ENCODE results near the gene ATP9A. TPM values are rescaled to one million over a fixed set of nuclear protein-coding genes. Genes with fewer than 3 reads are reported as not detected.

ATP9A gene
- polyA plus RNA-seq, 1 donor (not counting 4 experiments of a cell fraction or from before 2014, with no cell fraction given) = 5.8 TPM

GRCh38 chr20:51654495-51654894 lies 113.7 kb downstream of the ATP9A start:
- dilution Hi-C loops (cut with MboI; ENCODE audit: extremely low pct_ligation_motif_present, low sequenced_read_pairs) = no loop called here
- Histone ChIP-seq H3K36me3 (ENCODE audit: control insufficient read depth in 2 of 2, extremely low read depth in 1 of 2, insufficient read depth in 2 of 2, low read length in 2 of 2) (peaks cover 0 to 2% of the 10 kb centered on the region in 2 experiments), H3K9me3 (ENCODE audit: control insufficient read depth, low read depth, low read length) (no peaks in the 10 kb centered on the region), H3K4me3 (ENCODE audit: control insufficient read depth in 2 of 3, extremely low read depth in 1 of 3, insufficient read depth in 2 of 3, low read depth in 1 of 3, low read length in 3 of 3) (no peak overlapping the region), H3K27ac (ENCODE audit: control insufficient read depth, insufficient read depth, low read length) (no peak overlapping the region), H3K4me2 (ENCODE audit: control insufficient read depth, extremely low read depth, insufficient read depth, low read depth, low read length) (no peak overlapping the region), H3K9ac (ENCODE audit: control insufficient read depth, extremely low read depth, insufficient read depth, low read length) (no peak overlapping the region), H3K9me1 (ENCODE audit: control insufficient read depth, extremely low read depth, insufficient read depth, low read length) (no peaks in the 10 kb centered on the region), H3K27me3 (ENCODE audit: control insufficient read depth, extremely low read depth, insufficient read depth, low read length) (peaks cover 3% of the 10 kb centered on the region), H2AFZ (ENCODE audit: control insufficient read depth, low read length) (no peak overlapping the region), H4K20me1 (ENCODE audit: control insufficient read depth, extremely low read depth, insufficient read depth, low read length) (no peaks in the 10 kb centered on the region), H3K79me2 (ENCODE audit: control insufficient read depth, insufficient read depth, low read length) (no peaks in the 10 kb centered on the region), H3K4me1 (ENCODE audit: control insufficient read depth, extremely low read depth, insufficient read depth, low read length) (peaks cover 3% of the 10 kb centered on the region)
- TF ChIP-seq EZH2 (IDR thresholded peaks at IDR 0.05; ENCODE audit: low read length) = no peak
- TF ChIP-seq CTCF (optimal IDR thresholded peaks at IDR 0.05 in 1 of 3, IDR thresholded peaks at IDR 0.05 in 1 of 3, conservative IDR thresholded peaks at IDR 0.05 in 1 of 3; ENCODE audit: extremely low read depth in 1 of 3, insufficient read depth in 2 of 3, low read length in 3 of 3) = no peak
- no peak for FAIRE-seq
- no peak for DNase-seq (ENCODE audit: low read depth, low spot score)

- no peak overlapping the region for H3K4me2 ChIP-seq (ENCODE audit: control insufficient read depth, extremely low read depth, insufficient read depth, low read depth, low read length)
- H3K27ac ChIP-seq (ENCODE audit: control insufficient read depth, insufficient read depth, low read length) = no peak overlapping the region
- FAIRE-seq (no peak), DNase-seq (ENCODE audit: low read depth, low spot score) (no peak)
- peaks cover 3% of the 10 kb centered on the region for H3K27me3 ChIP-seq (ENCODE audit: control insufficient read depth, extremely low read depth, insufficient read depth, low read length)
- no peaks in the 10 kb centered on the region for H3K9me3 ChIP-seq (ENCODE audit: control insufficient read depth, low read depth, low read length)
- H3K4me1 ChIP-seq (ENCODE audit: control insufficient read depth, extremely low read depth, insufficient read depth, low read length) = peaks cover 3% of the 10 kb centered on the region
- no peaks in the 10 kb centered on the region for H4K20me1 ChIP-seq (ENCODE audit: control insufficient read depth, extremely low read depth, insufficient read depth, low read length)
- H3K4me3 ChIP-seq (ENCODE audit: control insufficient read depth in 2 of 3, extremely low read depth in 1 of 3, insufficient read depth in 2 of 3, low read depth in 1 of 3, low read length in 3 of 3) = no peak overlapping the region
- no peaks in the 10 kb centered on the region for H3K79me2 ChIP-seq (ENCODE audit: control insufficient read depth, insufficient read depth, low read length)
- no peak overlapping the region for H3K9ac ChIP-seq (ENCODE audit: control insufficient read depth, extremely low read depth, insufficient read depth, low read length)
- no peaks in the 10 kb centered on the region for H3K9me1 ChIP-seq (ENCODE audit: control insufficient read depth, extremely low read depth, insufficient read depth, low read length)
- no peak for TF ChIP-seq EZH2 (IDR thresholded peaks at IDR 0.05; ENCODE audit: low read length)
- no peak for TF ChIP-seq CTCF (optimal IDR thresholded peaks at IDR 0.05 in 1 of 3, IDR thresholded peaks at IDR 0.05 in 1 of 3, conservative IDR thresholded peaks at IDR 0.05 in 1 of 3; ENCODE audit: extremely low read depth in 1 of 3, insufficient read depth in 2 of 3, low read length in 3 of 3)
- no peak overlapping the region for H2AFZ ChIP-seq (ENCODE audit: control insufficient read depth, low read length)
- H3K36me3 ChIP-seq (ENCODE audit: control insufficient read depth in 2 of 2, extremely low read depth in 1 of 2, insufficient read depth in 2 of 2, low read length in 2 of 2) = peaks cover 0 to 2% of the 10 kb centered on the region in 2 experiments
- dilution Hi-C loops (cut with MboI; ENCODE audit: extremely low pct_ligation_motif_present, low sequenced_read_pairs) = no loop called here
These were observed 114.1 kb downstream of the ATP9A start for GRCh38 chr20:51654060-51654459.
